ENCODE data around the gene CCDC57.

Gene CCDC57

GRCh38 chr17:82153295-82153691, 59.3 kb downstream of the CCDC57 start:
- peaks cover 0 to 34% (median 12%) of the 10 kb centered on the region in 5 donors for H3K4me1 ChIP-seq (ENCODE audit: control insufficient read depth in 5 of 5, insufficient read depth in 5 of 5, low read length in 5 of 5)
- no peak overlapping the region for H3K9ac ChIP-seq (ENCODE audit: low read length in 5 of 5)
- no peak overlapping the region for H3K27ac ChIP-seq (ENCODE audit: low read depth, low read length)

GRCh38 chr17:82152556-82153294, 59.9 kb downstream of the CCDC57 start:
- no peak overlapping the region for H3K9ac ChIP-seq (ENCODE audit: low read length in 5 of 5)
- no peaks in the 10 kb centered on the region for H3K9me3 ChIP-seq (ENCODE audit: control insufficient read depth in 5 of 5, low read length in 5 of 5)
- no peak overlapping the region for H3K4me3 ChIP-seq (ENCODE audit: low read depth in 1 of 5, low read length in 5 of 5)
- H3K36me3 ChIP-seq (ENCODE audit: control insufficient read depth in 5 of 5, insufficient read depth in 5 of 5, low read length in 5 of 5), result peaks cover 0 to 19% (median 5%) of the 10 kb centered on the region in 5 donors
- H3K4me1 ChIP-seq (ENCODE audit: control insufficient read depth in 5 of 5, insufficient read depth in 5 of 5, low read length in 5 of 5), result peaks cover 0 to 34% (median 12%) of the 10 kb centered on the region in 5 donors
- no peaks in the 10 kb centered on the region for H3K27me3 ChIP-seq (ENCODE audit: control insufficient read depth in 5 of 5, insufficient read depth in 4 of 5, low read length in 5 of 5)
- no peak overlapping the region for H3K27ac ChIP-seq (ENCODE audit: low read depth, low read length)

More at GRCh38 chr17:82153295-82153691, 59.3 kb downstream of the CCDC57 start:
- H3K27me3 ChIP-seq (ENCODE audit: control insufficient read depth in 5 of 5, insufficient read depth in 4 of 5, low read length in 5 of 5), result no peaks in the 10 kb centered on the region
- H3K36me3 ChIP-seq (ENCODE audit: control insufficient read depth in 5 of 5, insufficient read depth in 5 of 5, low read length in 5 of 5), result peaks cover 0 to 19% (median 5%) of the 10 kb centered on the region in 5 donors
- H3K9me3 ChIP-seq (ENCODE audit: control insufficient read depth in 5 of 5, low read length in 5 of 5), result no peaks in the 10 kb centered on the region
- H3K4me3 ChIP-seq (ENCODE audit: low read depth in 1 of 5, low read length in 5 of 5), result no peak overlapping the region

- H3K4me3 ChIP-seq (ENCODE audit: low read depth in 1 of 5, low read length in 5 of 5), result no peak overlapping the region
- no peak overlapping the region for H3K27ac ChIP-seq (ENCODE audit: low read depth, low read length)
- H3K4me1 ChIP-seq (ENCODE audit: control insufficient read depth in 5 of 5, insufficient read depth in 5 of 5, low read length in 5 of 5), result peaks cover 0 to 34% (median 12%) of the 10 kb centered on the region in 5 donors
- peak overlapping the region in 1 of 5 donors; percentile 52 for H3K9ac ChIP-seq (ENCODE audit: low read length in 5 of 5)
- H3K36me3 ChIP-seq (ENCODE audit: control insufficient read depth in 5 of 5, insufficient read depth in 5 of 5, low read length in 5 of 5), result peaks cover 0 to 13% (median under 1%) of the 10 kb centered on the region in 5 donors
- no peaks in the 10 kb centered on the region for H3K9me3 ChIP-seq (ENCODE audit: control insufficient read depth in 5 of 5, low read length in 5 of 5)
- no peaks in the 10 kb centered on the region for H3K27me3 ChIP-seq (ENCODE audit: control insufficient read depth in 5 of 5, insufficient read depth in 4 of 5, low read length in 5 of 5)
Measured at GRCh38 chr17:82152114-82152513, 60.5 kb downstream of the CCDC57 start.

GRCh38 chr17:82151106-82151957, 61.3 kb downstream of the CCDC57 start:
- Histone ChIP-seq H3K4me3 (ENCODE audit: low read depth in 1 of 5, low read length in 5 of 5) (no peak overlapping the region), H3K9me3 (ENCODE audit: control insufficient read depth in 5 of 5, low read length in 5 of 5) (no peaks in the 10 kb centered on the region), H3K27ac (ENCODE audit: low read depth, low read length) (no peak overlapping the region), H3K4me1 (ENCODE audit: control insufficient read depth in 5 of 5, insufficient read depth in 5 of 5, low read length in 5 of 5) (peaks cover 0 to 34% (median 12%) of the 10 kb centered on the region in 5 donors), H3K9ac (ENCODE audit: low read length in 5 of 5) (no peak overlapping the region), H3K27me3 (ENCODE audit: control insufficient read depth in 5 of 5, insufficient read depth in 4 of 5, low read length in 5 of 5) (no peaks in the 10 kb centered on the region), H3K36me3 (ENCODE audit: control insufficient read depth in 5 of 5, insufficient read depth in 5 of 5, low read length in 5 of 5) (peaks cover 0 to 10% (median 0%) of the 10 kb centered on the region in 5 donors)

GRCh38 chr17:82149401-82150099, 63.1 kb downstream of the CCDC57 start:
- no peak overlapping the region for H3K9ac ChIP-seq (ENCODE audit: low read length in 5 of 5)
- H3K4me3 ChIP-seq (ENCODE audit: low read depth in 1 of 5, low read length in 5 of 5), result no peak overlapping the region
- no peaks in the 10 kb centered on the region for H3K9me3 ChIP-seq (ENCODE audit: control insufficient read depth in 5 of 5, low read length in 5 of 5)
- H3K4me1 ChIP-seq (ENCODE audit: control insufficient read depth in 5 of 5, insufficient read depth in 5 of 5, low read length in 5 of 5), result peaks cover 0 to 34% (median 12%) of the 10 kb centered on the region in 5 donors
- peaks cover 0 to 6% (median 0%) of the 10 kb centered on the region in 5 donors for H3K36me3 ChIP-seq (ENCODE audit: control insufficient read depth in 5 of 5, insufficient read depth in 5 of 5, low read length in 5 of 5)
- H3K27me3 ChIP-seq (ENCODE audit: control insufficient read depth in 5 of 5, insufficient read depth in 4 of 5, low read length in 5 of 5), result no peaks in the 10 kb centered on the region
- no peak overlapping the region for H3K27ac ChIP-seq (ENCODE audit: low read depth, low read length)

- Histone ChIP-seq H3K4me1 (ENCODE audit: control insufficient read depth in 5 of 5, insufficient read depth in 5 of 5, low read length in 5 of 5) (peaks cover 0 to 29% (median 10%) of the 10 kb centered on the region in 5 donors), H3K27ac (ENCODE audit: low read depth, low read length) (no peak overlapping the region), H3K9ac (ENCODE audit: low read length in 5 of 5) (no peak overlapping the region), H3K4me3 (ENCODE audit: low read depth in 1 of 5, low read length in 5 of 5) (no peak overlapping the region), H3K9me3 (ENCODE audit: control insufficient read depth in 5 of 5, low read length in 5 of 5) (no peaks in the 10 kb centered on the region), H3K36me3 (ENCODE audit: control insufficient read depth in 5 of 5, insufficient read depth in 5 of 5, low read length in 5 of 5) (peaks cover 0 to under 1% (median 0%) of the 10 kb centered on the region in 5 donors), H3K27me3 (ENCODE audit: control insufficient read depth in 5 of 5, insufficient read depth in 4 of 5, low read length in 5 of 5) (no peaks in the 10 kb centered on the region)
Measured at GRCh38 chr17:82148997-82149396, 63.6 kb downstream of the CCDC57 start.

- H3K36me3 ChIP-seq (ENCODE audit: control insufficient read depth in 5 of 5, insufficient read depth in 5 of 5, low read length in 5 of 5), result no peaks in the 10 kb centered on the region
- H3K9ac ChIP-seq (ENCODE audit: low read length in 5 of 5), result no peak overlapping the region
- H3K27me3 ChIP-seq (ENCODE audit: control insufficient read depth in 5 of 5, insufficient read depth in 4 of 5, low read length in 5 of 5), result no peaks in the 10 kb centered on the region
- peaks cover 0 to 19% (median 4%) of the 10 kb centered on the region in 5 donors for H3K4me1 ChIP-seq (ENCODE audit: control insufficient read depth in 5 of 5, insufficient read depth in 5 of 5, low read length in 5 of 5)
- no peak overlapping the region for H3K27ac ChIP-seq (ENCODE audit: low read depth, low read length)
- H3K4me3 ChIP-seq (ENCODE audit: low read depth in 1 of 5, low read length in 5 of 5), result no peak overlapping the region
- no peaks in the 10 kb centered on the region for H3K9me3 ChIP-seq (ENCODE audit: control insufficient read depth in 5 of 5, low read length in 5 of 5)
Measured at GRCh38 chr17:82148011-82148410, 64.6 kb downstream of the CCDC57 start.

- Histone ChIP-seq H3K27ac (ENCODE audit: low read depth, low read length) (no peak overlapping the region), H3K4me3 (ENCODE audit: low read depth in 1 of 5, low read length in 5 of 5) (no peak overlapping the region), H3K27me3 (ENCODE audit: control insufficient read depth in 5 of 5, insufficient read depth in 4 of 5, low read length in 5 of 5) (no peaks in the 10 kb centered on the region), H3K9me3 (ENCODE audit: control insufficient read depth in 5 of 5, low read length in 5 of 5) (no peaks in the 10 kb centered on the region), H3K9ac (ENCODE audit: low read length in 5 of 5) (no peak overlapping the region), H3K36me3 (ENCODE audit: control insufficient read depth in 5 of 5, insufficient read depth in 5 of 5, low read length in 5 of 5) (no peaks in the 10 kb centered on the region), H3K4me1 (ENCODE audit: control insufficient read depth in 5 of 5, insufficient read depth in 5 of 5, low read length in 5 of 5) (peaks cover 0 to 9% (median 3%) of the 10 kb centered on the region in 5 donors)
Measured at GRCh38 chr17:82146663-82147654, 65.7 kb downstream of the CCDC57 start.

GRCh38 chr17:82145550-82146155, 67.0 kb downstream of the CCDC57 start:
- no peak overlapping the region for H3K27ac ChIP-seq (ENCODE audit: low read depth, low read length)

More at GRCh38 chr17:82145550-82146155, 67.0 kb downstream of the CCDC57 start:
- Histone ChIP-seq H3K9ac (ENCODE audit: low read length in 5 of 5) (no peak overlapping the region), H3K36me3 (ENCODE audit: control insufficient read depth in 5 of 5, insufficient read depth in 5 of 5, low read length in 5 of 5) (no peaks in the 10 kb centered on the region), H3K4me3 (ENCODE audit: low read depth in 1 of 5, low read length in 5 of 5) (no peak overlapping the region), H3K9me3 (ENCODE audit: control insufficient read depth in 5 of 5, low read length in 5 of 5) (no peaks in the 10 kb centered on the region), H3K27me3 (ENCODE audit: control insufficient read depth in 5 of 5, insufficient read depth in 4 of 5, low read length in 5 of 5) (no peaks in the 10 kb centered on the region), H3K4me1 (ENCODE audit: control insufficient read depth in 5 of 5, insufficient read depth in 5 of 5, low read length in 5 of 5) (no peaks in the 10 kb centered on the region)

Data from subcutaneous abdominal adipose tissue (tissue), 5 donors.